Esophagus muscularis mucosa (tissue), 3 donors: ENCODE measurements around the gene SLC12A8.

ENCODE experiments used
- CTCF ChIP-seq, 3 experiments: fragments of 200-600 bp in 2 of 3; fragments of 450-650 bp in 1 of 3; sonication (generic) in 2 of 3; IDR thresholded peaks; one replicate each; pipeline ENCODE4 v1.5.1; 2017 to 2019; ENCODE audit warnings: antibody characterized with exemption in 3 of 3, mild to moderate bottlenecking in 2 of 3, moderate library complexity in 1 of 3
- EP300 ChIP-seq: sonication (generic); formaldehyde crosslinking; IDR thresholded peaks from one replicate; pipeline ENCODE4 v1.6.1; 2017; ENCODE audit warnings: antibody characterized with exemption

GRCh38 chr3:125179143-125179883 is 33.2 kb downstream of the SLC12A8 start:
- TF ChIP-seq CTCF (IDR thresholded peaks at IDR 0.05) = no peak
- TF ChIP-seq EP300 = no peak
